Measurements from ENCODE around the gene OXSR1.
"Not testable (repeated sequence)": the region's sequence is repeated elsewhere in the genome, so short reads cannot be mapped to it uniquely, and the experiment has no call there.

OXSR1 gene

DNA sequence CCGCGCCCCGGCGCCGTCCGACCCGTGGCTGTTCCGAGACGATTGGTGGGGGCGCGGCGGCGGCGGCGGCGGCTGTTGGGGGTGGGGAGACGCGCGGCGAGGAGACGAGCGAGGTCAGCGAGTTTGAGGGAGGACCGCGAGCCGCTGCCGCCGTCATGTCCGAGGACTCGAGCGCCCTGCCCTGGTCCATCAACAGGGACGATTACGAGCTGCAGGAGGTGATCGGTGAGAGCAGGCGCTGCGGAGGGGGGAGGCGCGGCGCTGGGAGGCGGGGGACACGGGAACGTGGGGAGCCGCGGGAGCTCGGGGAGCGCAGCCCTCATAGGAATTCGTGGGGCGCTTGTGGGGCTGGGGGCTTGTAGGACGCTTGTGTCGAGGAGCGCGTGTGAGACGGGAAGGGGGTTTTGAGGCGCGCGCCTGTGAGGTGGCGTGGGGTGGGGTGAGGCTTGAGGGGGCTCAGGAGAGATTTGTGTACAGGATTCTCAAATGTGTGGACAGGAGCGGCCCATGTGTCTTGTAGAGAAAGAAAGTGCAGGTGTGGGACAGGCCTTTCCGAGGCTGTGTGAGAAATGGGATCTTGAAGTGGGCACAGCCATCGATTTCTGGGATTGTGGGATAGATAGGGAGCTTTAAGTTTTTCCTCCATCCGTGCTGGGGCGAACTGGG is 518 bp downstream of the OXSR1 start:
- peak in 1 of 2 donors; percentile 18 for DNase-seq (ENCODE audit: low read depth in 2 of 2)

DNA sequence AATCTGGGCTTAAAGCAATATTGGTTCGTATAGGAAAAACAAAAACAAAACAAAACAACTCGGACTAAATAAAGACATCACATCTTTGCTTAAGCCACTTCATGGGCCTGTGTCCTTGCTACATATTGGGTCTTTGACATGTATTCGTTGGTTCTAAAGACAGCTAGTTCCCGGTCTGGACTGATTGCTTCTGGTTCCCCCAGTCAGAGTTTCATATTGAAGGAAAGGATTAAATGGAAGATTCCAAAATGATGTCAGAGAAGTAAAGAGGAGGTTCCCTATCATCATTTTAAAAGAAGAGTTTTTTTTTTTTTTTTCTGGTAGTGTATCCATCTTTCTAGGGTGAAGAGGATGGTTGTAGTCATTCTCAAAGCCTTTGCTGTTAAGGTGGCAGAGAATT is 2.3 kb downstream of the OXSR1 start:
- no peak for DNase-seq (ENCODE audit: low read depth in 2 of 2)

DNA sequence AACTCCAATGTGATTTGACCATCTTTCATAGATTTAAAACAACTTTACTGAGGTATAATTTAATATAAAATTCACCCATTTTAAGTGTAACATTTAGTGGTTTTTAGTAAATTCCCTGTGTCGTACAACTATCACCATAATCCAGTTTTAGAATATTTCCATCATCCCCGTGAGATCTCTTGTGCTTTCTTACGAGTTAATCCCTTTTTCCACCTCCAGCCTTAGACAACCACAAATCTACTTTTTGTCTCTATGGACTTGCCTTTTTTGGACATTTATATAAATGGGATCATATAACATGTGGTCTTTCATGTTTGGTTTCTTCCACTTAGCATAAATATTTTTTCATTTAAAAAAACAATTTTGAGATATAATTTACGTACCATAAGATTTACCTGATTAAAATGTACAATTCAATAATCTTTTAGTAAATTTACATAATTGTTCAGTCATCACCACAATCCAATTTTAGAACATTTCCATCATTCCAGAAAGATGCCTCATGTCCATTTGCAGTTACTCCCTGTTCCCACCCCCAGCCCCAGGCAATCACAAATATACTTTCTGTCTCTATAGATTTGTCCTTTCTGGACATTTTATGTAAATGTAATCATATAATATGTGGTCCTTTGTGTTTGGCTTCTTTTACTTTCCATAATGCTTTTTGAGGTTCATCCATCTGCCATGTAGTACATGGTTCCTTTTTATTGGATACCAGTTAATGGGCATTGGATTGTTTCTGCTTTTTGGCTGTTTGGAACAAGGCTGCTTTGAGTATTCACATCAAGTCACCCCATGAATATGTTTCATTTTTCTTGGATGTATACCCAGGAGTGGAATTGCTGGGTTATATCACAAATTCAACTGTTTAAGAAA is 3.1 kb downstream of the OXSR1 start:
- DNase-seq (ENCODE audit: low read depth in 2 of 2), result no peak

DNA sequence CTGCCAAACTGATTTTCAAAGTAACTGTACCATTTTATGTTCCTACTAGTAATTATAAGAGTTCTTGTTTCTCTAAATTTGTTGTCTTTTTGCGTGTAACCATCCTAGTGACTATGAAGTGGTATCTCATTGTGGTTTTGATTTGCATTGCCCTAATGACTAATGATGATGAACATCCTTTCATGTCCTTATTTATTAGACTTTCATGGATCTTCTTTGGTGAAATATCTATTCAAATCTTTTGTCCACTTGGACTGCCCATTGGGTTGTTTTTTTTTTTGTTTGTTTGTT is 3.6 kb downstream of the OXSR1 start:
- no peak for DNase-seq (ENCODE audit: low read depth in 2 of 2)

DNA sequence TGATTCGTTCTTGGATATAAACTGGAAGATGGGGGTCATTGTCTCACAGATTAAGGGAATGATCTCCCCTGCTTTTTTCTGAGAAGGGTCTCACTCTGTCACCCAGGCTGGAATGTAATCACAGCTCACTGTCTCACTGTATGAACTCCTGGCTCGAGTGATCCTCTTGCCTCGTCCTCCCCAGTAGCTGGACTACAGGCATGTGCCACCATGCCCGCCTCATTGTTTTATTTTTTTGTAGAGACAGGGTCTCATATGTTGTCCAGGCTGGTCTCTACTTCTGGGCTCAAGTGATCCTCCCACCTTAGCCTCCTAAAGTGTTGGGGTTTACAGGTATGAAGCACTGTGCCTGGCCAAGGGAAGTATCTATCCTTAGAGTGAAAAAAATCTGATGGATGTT is 5.4 kb downstream of the OXSR1 start:
- DNase-seq (ENCODE audit: low read depth in 2 of 2), result no peak

DNA sequence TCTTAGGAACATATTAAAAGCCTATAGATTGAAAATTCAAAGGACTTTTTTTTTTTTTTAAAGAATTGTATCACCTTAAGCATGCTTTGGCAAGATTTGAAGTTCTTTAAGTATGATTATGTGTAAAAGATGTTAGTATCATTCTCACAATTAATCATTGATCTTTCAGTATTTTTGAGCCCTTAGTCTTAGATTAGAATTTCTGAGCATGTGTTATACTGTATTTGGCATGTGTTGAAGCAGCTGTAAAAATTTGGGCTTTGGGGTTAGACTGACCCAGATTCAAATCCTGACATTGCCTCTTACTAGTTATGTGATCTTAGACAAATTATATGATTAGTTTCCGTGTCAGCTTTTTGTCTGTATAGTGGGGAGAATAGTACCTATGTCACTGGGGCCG is 6.3 kb downstream of the OXSR1 start:
- DNase-seq (ENCODE audit: low read depth in 2 of 2), result no peak

DNA sequence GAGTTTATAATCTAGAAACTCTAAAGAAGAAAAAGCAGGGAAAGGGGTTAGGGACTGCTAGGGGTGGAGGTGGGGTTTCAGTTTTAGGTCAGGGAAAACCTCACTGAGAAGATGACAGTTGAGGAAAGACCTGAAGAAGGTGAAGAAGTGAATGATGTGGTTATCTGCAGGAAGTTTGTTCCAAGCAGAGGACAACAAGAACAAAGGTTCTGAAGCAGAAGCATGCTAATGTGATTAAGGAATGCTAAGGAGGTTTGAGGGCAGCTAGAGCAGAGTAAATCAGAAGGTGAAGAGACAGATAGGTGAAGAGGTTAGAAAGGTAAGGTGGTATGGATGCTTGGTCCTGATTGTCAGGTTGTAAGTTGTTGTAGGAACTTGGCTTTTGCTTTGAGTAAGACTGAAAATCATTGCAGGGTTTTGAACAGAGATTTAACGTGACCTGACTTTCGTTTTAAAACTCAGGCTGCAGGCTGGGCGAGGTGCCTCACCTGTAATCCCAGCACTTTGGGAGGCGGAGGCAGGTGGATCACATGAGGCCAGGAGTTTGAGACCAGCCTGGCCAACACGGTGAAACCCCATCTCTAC is 8.6 kb downstream of the OXSR1 start:
- DNase-seq (ENCODE audit: low read depth in 2 of 2), result no peak

DNA sequence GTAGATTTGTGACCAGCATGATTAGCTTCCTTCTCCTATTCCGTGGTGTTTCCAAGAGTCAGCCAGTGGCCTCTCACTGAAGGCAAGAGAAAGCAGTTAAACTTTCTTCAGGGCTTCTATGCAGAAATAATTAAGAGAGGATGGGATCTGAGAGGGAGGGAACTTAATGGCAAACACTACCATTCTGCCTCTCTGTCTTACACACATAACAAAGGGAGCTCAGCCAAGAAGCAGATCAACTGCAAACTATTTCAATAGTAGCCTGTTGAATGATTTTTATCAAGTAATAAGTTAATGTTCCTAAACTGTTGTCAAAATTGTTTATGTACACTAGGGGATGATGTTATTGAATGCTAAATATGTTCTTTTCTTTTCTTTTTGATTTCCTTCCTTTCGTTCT is 11.8 kb downstream of the OXSR1 start:
- DNase-seq (ENCODE audit: low read depth in 2 of 2), result no peak

DNA sequence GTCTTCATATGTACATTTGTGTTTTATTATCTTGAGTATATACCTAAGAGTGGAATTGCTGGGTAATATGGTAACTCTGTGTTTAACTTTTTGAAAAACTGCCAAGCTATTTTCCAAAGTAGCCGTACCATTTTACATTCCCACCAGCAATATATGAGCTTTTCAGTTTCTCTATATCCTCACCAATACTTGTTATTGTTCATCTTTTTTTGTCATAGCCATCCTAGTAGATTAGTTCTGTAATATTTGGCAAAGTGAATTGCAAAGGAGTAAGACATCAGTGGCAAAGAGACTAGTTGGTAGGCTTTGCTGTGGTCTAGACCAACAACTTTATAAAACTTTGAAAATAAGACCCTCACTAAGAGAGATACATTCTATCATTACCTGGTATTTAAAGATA is 21.4 kb downstream of the OXSR1 start:
- no peak for DNase-seq (ENCODE audit: low read depth in 2 of 2)

DNA sequence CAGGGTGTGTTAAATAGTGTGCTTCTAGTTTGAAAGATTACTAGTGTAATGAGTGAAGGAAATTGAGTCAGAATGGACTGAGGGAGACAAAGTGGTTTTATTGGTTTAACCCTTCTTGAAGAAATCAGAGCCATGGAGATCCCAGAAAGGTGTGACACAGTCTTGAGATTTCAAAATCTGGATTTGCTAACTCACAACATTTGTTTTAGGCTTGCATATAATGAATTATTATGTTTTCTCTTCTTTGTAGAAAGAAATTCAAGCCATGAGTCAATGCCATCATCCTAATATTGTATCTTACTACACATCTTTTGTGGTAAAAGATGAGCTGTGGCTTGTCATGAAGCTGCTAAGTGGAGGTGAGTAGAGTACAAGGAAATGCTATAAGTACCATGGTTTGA is 25.1 kb downstream of the OXSR1 start:
- no peak for DNase-seq (ENCODE audit: low read depth in 2 of 2)

DNA sequence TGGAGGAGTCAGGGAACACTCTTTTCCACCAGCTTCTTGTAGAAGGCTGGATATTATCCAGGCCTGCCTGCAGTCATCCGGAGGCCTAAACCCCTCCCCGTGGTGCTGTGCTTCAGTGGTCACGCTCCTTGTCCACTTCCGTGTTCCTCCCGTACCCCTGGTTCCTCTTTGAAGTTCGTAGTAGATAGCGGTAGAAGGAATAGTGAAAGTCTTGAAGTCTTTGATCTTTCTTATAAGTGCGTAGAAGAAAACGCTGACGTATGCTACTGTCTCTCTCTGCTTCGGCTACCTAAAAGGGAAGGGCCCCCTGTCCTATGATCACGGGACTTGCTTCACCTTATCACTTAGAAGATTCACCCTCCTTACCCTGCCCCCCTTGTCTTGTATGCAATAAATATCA is 37.6 kb downstream of the OXSR1 start:
- DNase-seq (ENCODE audit: low read depth in 2 of 2), result not testable (repeated sequence)

DNA sequence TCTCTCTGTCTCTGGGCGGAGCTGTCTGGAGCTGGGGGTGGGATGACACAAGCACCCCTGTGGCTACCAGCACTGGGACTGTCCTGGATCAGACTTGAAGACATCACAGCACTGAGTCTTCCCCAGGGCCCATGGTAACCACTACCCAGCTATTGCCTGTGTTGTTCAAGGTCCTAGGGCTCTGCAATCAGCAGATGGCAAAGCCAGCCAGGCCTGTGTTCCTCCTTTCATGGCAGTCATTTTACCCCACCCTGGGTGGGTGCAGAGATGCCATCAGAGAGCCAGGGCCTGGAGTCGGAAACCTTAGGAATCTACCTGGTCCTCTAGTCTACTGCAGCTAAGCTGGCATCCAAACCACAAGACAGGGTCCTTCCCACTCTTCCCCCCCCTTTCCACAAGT is 38.4 kb downstream of the OXSR1 start:
- no peak for DNase-seq (ENCODE audit: low read depth in 2 of 2)

DNA sequence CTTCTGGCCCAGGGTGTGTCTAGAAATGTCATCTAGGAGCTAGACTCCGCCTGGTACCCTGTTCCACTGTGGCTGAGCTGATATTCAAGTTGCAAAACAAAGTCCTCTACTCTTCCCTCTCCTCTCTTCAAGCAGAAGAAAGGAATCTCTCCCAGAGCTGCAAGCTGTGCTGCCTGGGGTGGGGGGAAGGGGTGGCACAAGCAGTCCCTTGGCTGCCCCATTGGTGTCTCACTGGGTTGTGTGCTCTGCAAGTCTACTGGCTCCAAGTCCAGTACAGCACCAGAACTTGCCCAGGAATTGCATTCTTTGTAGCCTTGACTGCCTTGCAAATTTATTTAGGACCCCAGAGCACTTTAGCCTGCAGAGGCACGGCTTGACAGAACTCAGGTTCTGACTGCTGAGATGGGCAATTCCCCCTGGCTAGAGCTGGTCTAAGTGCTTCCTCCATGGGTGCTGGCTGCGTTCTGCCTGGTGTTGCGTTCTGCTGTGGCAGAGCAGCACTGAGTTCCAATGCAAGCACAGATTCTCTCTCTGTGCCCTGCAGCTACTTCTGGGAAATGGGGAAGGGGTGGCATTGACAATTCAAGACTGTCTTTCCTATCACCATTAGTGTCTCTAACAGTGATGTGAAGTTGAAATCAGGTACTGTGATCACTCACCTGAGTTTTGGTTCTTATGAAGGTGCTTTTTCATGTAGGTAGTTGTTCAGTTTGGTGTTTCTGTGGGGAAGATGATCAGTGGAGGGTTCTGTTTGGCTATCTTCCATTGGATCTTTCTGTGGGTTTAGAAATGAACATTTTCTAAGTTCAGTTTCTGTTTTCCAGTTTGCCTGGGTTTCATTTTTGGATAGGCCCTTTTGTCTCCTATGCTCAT is 39.5 kb downstream of the OXSR1 start:
- DNase-seq (ENCODE audit: low read depth in 2 of 2), result no peak

DNA sequence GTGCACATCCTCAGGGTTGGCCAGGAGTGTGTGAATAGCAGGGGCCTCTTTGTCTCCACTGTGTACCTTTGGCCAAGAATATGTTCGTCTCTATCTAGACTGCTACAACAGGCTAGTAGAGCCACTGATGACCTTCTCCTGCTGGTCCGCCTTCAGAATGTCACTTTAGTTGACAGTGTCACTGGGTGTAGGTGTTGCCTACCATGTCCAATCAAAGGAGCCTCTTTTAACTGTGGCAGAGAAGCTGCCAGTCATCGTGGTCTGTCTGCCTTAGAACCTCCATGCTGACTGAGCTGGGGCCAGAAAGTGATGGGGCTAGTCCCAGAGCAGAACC is 40.1 kb downstream of the OXSR1 start:
- DNase-seq (ENCODE audit: low read depth in 2 of 2), result no peak

DNA sequence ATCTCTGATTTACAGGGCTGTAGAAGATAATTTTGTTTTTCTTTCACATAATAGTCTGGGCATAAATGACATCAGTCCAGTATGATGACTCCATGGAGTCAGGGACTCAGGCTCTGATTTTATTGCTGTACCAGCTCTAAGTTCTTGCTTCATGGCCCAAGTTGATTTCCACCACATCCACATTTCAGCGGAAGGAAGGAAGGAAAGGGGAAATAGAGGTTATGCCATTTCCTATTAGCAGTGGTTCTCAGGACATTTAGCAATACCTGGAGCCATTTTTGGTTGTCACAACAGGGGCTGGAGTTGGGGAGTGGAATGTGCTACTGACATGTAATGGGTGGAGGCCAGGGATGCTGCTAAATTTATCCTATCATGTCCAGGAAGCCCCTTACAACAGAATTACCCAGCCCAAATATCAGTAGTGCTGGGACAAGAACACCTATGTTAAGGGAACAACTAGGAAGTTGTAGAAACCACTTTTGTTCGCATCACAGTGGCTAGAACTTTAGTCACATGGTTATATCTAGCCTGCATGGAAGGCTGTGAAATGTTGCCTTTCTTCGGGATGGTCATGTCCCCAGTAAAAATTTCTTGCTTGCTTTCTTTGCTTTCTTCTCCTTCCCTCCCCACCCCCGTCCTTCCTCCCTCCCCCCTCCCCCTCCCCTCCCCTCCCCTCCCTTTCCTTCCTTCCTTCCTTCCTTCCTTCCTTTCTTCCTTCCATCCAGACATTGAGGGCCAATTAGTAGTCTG is 42.1 kb downstream of the OXSR1 start:
- no peak for DNase-seq (ENCODE audit: low read depth in 2 of 2)

DNA sequence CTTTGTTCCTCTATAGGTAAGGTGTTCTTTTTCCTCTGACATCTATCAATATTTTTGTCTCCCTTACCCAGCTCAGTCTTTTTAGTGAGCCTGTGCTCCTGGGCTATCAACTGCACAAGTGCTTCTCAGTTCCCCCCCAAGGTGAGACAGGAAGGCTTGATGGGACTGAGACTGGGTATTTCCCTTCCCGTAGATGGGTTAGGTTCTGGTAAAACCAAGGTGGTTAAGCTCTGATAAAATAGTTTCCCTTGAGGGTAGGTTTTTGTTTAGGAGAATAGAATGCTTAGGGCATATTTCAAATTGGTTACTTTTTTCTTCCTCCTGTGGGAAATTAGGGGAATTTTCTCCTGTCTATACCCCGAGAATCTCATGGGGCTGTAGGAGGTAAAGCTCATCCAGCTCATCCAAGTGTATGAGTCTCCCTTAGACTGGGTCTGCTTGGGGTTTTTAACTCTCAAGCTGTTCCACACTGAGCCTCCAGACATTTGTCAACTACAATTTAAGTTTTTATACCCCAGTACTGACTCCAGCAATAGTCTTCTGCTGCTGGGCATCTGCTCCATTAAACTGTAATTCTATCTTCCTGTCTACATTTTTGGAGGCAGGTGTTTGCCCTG is 44.9 kb downstream of the OXSR1 start:
- DNase-seq (ENCODE audit: low read depth in 2 of 2), result no peak

DNA sequence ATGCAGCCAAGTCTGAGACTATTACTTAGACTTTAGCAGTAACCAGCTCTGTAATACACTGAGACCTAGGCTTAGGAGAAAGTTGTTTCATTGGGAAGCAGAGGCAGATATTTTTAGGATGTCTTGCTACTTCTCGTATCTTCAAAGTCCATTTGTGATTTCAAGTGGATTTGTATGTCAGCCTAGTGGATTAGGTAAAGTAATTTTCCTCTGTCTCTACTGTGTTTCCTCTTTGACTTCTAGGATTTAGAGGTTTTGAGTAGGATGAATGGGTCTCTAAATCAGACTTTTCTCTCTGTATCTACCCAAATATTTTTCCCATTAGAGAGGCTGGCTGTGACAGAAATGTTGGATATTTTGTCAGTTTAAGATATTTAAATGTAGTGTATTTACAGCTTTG is 46.8 kb downstream of the OXSR1 start:
- DNase-seq (ENCODE audit: low read depth in 2 of 2), result no peak

DNA sequence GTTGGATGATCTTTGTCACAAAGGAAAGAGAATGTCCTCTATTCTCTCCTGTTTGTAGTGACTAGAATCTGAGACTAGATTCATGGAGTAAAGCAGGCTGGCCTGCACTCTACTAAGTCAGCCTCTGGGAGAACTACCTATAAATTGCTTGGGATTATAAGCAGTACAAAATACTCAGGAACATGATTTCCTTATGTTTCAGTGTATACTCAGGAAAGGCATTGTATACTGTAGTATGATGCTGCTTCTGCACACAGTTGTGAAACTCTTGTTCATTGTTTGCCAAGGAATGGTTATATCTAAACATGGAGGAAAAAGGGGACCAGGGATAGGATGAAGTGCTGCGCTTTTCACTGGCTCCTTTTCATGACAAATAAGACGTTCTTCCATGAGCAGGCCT is 49.2 kb downstream of the OXSR1 start:
- no peak for DNase-seq (ENCODE audit: low read depth in 2 of 2)

DNA sequence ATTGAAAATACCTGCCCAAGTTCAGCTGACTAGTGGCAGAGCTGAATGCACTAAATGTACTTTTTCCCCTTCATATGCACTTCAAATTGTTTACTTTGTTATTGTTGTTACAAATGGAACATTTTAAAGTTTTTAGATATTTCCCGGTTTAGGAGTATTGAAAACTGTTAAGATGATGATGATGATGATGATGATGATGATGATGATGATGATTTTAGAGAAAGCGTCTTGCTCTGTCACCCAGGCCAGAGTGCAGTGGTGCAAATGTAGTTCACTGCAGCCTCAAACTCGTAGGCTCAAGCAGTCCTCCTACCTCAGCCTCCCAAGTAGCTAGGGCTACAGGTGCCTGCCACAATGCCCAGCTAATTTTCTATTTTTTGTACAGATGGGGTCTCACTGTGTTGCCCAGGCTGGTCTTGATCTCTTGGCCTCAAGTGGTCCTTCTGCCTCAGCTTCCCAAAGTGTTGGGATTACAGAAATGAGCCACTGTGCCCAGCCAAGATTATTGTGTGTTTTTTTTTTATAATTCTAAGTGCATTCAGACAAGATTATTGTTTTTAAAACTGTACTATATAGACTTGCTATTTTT is 54.4 kb downstream of the OXSR1 start:
- no peak for DNase-seq (ENCODE audit: low read depth in 2 of 2)

DNA sequence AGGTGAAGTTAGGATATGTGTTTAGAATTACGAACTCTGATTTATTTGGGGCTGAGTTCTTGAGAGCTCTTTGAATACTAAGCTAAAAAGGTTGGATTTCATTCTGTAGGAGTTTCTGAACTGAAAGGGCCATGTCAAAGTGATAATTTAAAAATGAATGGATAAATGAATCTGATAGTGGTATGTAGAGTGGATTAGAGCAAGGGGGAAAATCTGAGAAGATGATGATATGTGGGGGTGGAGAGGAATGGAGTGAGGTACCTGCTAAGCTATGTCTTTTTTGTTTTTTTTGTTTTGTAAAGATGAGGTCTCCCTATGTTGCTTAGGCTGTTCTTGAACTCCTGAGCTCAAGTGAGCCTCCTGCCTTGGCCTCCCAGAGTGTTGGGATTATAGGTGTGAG is 55.7 kb downstream of the OXSR1 start:
- DNase-seq (ENCODE audit: low read depth in 2 of 2), result no peak

All from activated CD4-positive, alpha-beta T cell treated with anti-CD3 and anti-CD28 coated beads for 24 hours (primary cell).